Right hindlimb (tissue), 1 donor: ENCODE results near the gene GTPBP1.
A peak's percentile ranks its signal among the peaks of the same experiment; 100 is the strongest.

Experiments used
- DNase-seq: peaks from one replicate; pipeline ENCODE4 v3.0.0-alpha.2; 2018

The GTPBP1 gene

DNA sequence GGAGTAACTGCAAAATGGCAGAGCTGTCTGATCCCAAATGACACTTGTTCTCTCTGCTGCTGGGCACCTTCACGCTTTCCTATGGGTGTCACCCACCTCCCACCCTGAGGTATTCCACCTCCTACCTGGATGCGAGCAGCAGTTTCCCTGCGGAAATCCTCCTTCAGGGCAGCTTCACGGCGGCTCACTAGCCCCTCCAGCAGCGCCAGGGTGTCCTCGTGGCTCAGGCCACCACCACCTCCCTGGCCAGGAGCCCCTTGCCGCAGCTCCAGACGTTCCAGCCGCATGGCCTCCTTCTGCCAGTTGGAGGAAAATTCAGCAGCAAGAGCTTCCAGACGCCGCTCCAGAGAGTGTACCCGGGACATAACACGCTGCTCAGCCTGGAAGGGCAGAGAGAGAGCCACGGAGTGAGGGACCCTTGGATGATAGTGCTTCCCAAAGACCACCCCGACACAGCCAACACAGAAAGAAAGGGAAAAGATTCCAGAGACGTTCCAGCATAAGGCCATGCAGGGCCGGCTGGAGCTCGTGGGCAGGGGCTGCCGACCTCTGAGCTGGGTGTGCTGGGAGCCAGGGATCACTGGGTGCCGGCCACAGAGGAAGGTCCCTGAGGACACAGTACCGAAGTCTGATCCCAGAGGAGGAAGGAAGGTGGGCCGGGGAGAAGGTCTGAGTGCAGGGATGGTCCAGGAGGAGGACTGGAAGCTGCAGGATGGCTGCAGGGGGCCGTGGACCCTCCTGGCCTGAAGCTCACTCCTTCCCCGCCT, 36.6 kb downstream of the GTPBP1 start:
- DNase-seq: no peak

DNA sequence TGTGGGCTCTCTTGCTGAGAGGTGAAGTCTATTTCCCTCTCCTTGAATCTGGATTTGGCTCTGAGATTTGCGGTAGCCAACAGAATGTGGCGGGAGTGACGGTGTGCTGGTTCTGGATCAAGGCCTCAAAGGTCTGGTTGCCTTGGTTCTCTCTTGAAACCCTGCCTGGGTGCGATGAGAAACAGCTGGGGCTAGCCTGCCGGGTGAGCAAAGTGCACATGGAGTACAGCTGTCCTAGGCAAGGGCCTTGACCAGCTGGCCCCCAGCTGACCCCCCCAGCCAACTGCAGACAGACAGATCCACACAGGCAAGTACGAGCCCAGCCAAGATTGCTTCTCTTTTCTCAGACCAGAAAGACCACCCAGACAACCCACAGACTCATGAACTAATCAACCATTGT, 39.2 kb downstream of the GTPBP1 start:
- no peak for DNase-seq

DNA sequence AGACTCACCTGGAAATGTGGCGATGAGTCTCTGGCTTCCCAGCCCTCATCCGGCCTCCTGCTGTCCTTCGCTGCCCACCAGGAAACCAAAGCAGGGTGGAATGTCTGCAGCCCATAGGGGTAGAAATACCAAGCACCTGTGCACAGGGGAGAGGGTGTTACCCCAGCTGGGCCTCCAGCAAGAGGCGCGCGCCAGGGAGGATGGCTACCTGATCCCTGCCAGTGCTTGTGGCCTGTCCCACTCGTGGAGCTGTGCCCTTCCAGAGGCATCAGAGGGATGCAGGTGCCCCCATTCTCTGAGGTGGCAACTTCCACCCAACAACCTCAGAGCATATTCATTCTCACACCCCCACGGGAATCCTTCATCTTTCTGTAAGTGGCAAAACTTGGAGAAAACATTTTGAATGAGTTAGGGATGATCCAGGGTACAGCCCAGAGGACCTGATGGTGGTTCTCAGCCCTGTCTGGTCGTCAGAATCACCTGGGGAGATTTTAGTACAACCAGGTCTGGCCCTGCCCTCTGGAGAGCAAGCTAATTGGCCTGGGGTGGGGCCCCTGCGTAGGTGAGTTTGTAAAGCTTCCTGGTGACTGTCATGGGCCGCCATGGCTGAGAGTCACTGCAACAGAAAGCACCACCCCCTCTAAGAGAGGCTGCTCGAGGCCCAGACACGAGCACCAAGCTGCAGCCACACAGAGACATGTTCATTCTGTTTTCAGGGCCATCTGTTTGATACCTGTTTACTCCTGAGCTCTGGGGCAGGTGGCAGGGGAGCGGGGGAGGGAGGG, 40.1 kb downstream of the GTPBP1 start:
- no peak for DNase-seq

DNA sequence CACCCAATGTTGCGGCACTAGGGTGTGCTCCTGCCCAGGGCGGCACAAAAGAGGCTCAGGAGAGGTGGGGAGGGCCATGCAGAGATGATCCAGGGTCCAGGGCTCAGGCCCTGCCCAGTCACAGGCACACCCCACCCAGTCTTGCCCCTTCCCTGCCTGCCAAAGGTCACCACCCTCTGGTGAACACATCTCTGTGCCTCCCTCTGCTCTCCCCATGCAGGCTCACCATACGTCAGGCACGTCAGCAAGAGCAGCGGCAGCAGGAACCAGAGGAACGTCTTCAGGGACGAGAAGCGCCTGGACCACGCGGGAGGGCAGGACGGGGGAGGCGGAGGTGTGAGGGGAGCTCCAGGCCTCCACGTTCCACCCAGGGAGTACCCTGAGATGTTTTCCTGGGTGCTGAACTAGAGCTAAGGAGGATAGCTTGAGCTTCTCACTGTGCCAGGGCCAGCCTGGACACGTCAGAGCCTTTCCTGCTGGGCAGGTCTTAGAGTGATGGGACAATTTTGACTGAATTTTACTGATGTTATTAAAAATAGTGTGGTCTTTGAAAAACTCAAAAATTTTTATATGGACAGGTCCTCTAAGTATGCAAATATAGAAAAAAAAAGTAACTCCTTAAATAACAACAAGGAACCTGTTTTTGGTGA, 42.9 kb downstream of the GTPBP1 start:
- DNase-seq: no peak

DNA sequence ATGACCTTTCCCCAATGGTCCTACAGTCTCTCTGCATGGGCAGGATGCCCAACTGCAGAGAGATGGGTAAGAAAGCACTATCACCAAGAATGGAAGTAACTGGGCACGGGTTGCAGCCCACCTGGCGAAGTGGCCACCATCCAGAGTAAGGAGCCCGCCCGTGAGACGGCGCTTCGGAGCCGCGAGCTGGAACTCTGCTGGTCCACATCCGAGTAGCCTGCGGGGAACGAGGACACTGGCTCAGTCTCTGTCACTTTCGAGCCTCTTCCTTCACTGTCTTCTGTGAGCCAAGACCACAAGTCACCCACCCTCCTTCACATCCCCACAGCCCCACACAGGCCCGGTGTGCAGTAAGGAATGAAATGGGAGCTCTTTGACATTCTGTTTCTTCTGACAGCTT, 44.4 kb downstream of the GTPBP1 start:
- no peak for DNase-seq

DNA sequence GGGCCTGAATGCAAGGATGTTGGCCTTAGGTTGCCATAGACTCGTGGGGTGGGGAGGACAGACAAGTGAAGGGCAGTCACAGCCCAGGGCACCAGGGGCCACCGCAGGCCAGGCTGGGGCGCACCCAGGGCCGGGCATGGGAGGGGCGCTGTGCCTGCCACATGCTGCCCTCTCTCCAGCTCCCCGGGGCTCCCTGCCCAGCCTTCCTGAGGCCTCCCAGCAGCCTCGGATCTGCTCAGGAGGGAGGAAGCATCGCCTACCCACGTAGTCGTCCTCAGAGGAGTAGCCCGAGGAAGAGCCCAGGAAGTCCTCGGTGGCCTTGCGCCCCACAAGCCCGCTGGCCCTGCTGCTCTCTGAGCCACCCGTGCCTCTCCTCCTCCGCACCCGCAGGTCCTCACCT, 44.9 kb downstream of the GTPBP1 start:
- no peak for DNase-seq

DNA sequence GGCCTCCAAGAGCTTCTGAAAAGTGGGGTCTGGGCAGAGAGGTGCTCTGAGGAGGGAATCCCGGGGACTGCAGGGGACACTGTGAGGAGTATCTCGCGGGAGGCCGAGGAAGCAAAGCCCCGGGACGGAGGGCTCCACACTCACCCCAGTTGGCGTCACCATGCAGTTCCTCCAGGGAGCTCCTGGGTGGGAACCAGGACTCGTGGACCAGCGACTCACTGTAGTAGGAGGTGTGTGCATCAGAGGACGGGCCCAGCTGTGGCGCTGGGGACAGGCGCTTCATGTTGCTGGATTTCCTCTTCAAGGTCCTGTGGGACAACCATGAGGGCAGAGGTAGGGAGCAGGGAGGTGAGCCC, 45.3 kb downstream of the GTPBP1 start:
- DNase-seq: no peak

DNA sequence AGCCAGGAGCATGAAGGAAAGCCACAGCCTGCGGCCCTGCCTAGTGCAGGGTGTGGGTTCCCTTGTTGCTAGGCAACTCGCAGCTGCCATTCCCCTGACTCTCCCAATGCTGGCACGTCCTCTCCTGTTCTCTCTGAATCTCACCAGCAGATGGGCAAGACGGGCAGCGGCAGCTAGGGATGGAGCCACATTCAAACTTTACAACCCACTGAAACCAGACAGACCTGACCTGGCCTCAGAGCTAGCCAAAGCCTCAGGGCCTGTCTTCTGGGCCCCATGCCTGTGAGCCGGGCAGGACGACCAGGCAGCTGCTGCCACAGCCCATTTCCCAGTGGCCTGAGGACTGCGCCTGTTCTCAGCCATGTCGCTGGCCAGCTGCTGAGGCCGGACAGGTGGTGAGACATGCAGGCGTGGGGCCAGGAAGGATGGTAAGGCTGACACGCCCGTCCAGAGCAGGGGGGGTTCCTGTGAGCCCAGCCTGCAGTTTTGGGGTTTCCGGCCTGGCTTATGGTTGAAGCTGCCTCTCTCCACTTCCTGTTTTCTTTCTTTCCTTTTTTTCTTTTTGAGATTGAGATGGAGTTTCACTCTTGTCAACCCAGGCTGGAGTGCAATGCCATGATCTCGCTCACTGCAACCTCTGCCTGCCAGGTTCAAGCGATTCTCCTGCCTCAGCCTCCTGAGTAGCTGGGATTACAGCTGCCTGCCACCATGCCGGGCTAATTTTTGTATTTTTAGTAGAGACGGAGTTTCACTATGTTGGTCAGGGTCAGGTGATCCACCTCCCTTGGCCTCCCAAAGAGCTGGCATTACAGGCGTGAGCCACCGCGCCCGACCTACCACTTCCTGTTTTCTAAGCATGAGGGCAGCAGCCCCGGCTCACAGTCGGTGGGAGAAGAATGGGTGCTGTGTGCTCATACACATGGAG, 45.9 kb downstream of the GTPBP1 start:
- DNase-seq: peak; percentile 80

DNA sequence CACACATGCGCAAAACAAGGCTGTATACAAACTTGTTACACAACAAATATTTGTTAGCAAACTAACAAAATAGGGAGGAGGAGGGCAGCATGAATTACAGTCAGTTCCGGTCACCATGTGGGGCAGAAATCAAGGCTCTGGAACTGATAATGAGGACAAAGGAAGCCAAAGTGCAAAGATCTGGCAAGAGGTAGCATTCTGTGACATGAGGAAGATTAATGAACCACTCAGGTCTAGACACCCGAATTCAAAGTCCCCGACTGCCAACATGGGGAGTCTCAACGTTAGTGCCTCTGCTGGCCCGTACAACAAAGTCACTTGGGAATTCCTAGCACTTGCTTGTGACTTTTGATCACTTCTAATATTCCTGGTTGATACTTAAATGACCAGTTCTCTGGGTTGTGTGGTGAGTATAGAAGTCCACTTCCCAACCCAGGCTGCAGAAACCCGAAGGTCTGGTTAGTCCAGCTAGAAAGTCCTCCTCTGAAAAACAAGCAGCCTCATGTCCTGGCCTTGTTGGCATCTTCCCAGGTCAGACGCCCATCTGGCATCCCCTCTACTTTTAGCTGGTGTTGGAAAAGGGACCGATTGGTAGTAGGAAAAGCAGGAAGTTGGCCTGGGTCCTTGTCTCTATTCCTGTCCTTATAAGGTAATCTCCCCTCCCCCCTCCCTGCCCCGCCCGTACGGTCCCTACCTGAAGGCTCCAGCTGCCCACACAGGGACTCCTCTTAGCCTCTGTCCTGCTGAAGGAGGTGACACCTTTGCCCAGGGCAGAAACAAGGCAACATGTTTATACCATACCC, 48.4 kb downstream of the GTPBP1 start:
- peak; percentile 55 for DNase-seq

DNA sequence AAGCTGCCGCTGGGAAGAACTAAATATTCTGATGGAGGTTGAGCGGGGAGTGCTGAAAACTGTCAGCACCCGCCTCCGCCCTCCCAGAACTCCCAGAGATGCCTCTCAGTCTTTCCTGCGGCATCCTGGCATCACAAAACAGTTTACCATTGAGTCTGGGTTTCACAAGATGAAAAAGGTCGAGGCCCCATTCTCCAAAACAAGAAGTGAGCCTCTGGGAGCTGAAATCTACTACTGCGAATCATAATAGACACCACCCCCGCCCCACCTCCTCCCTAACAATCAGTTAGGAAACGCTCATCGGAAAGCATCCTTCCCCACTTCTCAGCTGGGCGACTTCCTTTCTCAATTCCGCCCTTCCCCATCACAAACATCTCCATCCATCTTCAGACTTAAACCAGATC, 49.0 kb downstream of the GTPBP1 start:
- DNase-seq: no peak

DNA sequence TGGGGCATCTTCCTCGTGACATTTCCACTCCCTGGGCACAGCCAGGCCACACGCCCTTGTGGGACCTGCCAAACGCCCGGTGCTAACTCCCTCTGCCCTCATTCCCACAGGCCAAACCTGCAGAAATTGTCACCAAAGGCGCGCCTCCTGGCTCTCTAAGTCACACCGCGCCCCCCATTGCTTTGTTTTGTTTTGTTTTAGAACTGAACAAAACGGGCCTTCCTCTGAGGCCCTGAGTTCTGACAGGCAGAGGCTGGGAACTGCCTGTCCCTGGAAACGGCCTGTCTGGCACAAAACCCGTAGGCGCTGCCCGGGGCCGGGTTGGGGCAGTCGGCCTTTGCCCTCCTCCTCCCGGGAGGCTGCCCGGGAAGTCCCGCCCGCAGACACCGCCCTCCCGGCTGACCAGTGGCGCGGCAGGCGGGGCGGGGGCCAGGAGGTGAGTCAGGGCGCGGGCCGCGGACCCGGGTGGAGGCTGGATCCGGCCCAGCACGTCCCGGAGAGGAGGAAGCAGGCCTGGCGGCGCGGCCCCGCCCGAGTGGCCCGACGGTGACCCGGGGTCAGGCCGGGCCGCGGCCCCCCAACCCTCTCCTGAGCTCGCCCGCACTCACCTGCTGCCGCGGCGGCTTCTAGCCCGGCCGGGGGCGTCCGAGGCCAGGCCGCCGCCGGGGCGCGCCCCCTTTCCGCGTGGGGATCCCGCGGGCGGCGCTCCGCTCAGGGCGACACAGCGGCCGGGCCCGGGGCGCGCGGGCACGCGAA, 49.6 kb downstream of the GTPBP1 start:
- DNase-seq: peak; percentile 73

DNA sequence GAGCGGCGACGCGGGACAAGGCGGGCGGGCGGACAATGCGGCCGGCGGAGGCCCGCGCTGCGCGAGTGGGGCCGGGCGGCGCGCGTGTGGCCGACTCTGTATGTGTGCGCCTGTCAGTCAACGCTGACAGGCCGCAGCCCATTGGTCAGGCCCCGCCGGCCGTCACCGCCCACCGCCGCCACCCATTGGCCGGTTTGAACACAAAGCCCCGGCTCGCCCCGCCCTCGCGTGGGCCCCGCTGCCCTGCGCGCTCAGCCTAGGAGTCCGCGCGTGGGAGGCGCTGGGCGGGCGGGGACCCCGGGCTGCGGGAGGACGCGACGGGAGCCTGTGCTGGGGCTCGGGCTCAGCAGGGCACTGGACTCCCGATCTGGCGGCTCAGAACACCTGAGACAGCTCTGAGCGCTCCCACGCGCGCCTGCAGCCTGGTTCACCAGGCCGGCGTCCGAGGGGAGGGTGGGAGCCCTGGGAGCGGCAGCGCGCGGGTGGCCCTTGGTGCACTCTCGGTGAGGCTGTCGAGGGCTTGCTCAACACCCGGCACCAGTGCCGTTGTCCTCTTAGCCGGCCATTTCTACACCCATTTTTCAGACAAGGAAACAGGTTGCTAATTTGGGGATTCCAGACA, 50.3 kb downstream of the GTPBP1 start, which contains the start of gene SUN2:
SUN2 (minus strand) TSS at position 88 of the 622 bp plus-strand sequence. CDS start 3,370 bp downstream, outside the sequence.
- DNase-seq: peak; percentile 94

DNA sequence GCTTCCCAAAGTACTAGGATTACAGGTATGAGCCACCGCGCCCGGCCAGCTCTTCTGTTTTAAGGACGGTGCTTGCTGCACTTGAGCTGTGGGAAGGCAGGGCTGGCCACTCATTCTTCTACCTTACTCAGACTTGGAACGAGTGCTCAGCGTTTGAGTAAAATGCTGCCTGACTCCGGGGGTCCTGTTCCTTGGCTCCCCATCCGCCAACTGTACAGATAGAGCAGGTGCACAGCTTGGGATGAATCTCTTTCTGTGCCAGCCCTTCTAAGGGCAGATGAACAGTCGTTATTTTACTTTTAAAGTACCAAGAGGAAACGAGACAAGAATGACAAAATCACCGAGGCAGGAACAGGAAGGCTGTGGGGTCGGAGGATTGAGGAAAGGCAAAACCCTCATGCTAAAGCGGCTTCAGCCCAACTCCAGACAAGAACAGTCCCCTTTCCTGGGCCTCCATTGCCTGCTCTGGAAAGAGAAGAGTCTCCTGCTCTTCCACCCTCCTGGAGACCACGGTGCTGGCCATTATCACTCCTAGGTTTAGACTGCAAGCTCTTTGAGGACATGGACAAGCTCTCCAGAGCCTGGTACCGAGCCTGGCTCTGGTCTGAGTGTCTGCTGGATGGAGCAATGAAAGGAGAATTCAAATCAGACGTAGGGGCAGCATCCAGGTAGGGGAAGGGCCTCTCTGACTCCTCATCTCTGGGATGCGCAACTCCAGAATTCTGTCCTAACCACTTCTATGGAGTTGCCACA, 51.1 kb downstream of the GTPBP1 start:
- DNase-seq: no peak

DNA sequence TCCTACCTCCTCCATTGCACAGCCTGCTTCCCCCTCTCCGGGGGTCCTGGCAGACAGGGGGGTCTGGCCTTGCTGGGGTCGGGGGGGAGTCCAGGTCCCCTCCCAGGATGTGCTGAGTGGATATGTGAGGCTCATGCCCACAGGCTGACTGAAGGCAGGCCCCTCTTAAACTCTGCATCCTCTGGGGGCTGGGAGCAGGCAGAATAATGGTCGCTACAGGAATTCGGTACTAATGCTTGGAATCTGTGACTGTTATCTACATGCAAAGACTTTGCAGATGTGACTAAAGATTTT, 51.7 kb downstream of the GTPBP1 start:
- DNase-seq: no peak

DNA sequence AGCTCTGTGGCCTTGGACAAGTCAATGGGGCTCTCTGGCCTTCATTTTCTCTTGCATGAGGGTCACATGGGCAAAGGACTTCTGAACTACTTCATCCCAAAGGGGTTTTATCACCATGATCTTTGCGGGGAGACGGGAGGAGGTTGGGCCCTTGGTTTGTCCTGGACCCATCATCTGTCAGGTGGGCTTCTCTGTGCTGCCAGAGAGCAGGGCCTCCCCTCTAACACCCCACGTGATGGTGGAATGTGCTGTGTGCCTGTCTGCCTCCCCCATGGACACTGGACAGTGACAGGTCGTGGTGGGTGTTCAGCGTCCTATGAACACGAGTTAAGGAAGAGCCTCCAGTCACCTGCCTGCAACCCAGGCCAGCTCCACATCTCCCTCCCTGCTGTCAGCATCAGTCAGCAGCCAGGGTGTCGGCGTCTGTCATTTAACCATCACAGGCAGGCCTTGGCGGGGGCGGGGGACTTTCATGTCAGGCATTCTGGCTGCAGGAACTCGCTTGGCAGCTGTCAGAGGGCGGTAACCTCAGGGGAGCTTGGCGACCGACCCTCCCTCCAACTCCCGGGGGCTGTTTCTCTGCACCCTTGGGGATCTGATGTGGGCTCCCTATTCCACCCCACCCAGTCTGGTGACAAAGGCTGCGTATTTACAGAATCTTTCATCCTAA, 52.7 kb downstream of the GTPBP1 start:
- no peak for DNase-seq

DNA sequence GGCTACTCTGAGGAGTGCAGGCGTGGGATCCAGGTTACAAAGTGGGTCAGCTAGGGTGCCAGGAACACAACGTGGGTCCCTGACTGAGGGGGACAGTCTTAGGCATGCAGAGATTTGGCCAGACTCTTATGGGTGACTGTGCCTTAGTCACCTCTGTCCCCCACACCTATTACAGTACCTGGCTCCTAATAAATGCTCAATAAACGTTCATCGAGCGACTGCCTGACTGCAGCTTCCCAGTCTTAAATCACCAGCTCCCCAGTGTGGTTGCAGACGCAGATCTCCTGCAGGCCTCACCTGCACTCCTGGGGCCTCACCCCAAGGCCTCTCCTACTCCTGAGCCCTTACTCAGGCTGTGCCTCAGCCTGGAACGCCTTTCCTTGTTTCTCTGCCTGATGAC, 53.3 kb downstream of the GTPBP1 start:
- no peak for DNase-seq

DNA sequence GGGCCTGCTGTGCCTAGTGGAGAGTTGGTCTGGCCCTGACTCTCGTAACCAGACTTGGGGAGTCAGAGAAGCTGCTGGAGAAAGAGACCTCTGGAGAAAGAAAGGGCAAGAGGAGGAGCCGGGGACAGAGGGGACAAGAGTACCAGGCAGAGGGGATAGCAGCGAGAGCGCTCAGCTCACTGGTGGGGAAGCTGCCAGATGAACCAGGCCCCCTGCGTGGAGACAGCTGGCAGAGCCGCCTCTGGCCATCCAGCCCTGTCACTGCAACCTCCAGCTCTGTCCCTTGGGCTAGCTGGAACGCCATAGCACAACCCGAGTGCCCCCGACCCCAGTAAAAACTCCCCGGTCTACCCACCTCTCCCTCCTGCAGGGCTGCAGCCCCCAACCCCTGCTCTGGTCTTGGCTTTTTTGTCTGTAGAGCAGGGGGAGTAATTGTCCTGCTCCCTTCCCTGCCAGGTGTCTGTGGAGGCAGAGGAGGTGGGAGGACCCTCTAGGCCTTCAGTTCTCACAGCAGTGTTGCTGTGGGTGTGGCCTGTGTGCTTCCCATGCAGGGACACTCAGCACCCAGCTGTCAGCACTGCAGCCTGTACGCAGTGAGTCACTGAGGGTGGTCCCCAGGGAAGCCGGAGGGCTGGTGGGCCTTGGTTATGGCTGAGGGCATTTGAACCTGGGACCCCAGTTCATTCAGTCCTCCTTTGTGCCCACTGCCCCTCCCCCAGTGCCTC, 54.9 kb downstream of the GTPBP1 start:
- no peak for DNase-seq
